Measurements from ENCODE around the gene HSPB8. TPM values are rescaled to one million over a fixed set of nuclear protein-coding genes. Genes with fewer than 3 reads are reported as not detected.

The HSPB8 gene
- total and polyA plus RNA-seq, 2 of the 8 experiments (the other 6 are each of a cell fraction or from before 2014, with no cell fraction given) = 11.7 to 28.2 TPM

DNA sequence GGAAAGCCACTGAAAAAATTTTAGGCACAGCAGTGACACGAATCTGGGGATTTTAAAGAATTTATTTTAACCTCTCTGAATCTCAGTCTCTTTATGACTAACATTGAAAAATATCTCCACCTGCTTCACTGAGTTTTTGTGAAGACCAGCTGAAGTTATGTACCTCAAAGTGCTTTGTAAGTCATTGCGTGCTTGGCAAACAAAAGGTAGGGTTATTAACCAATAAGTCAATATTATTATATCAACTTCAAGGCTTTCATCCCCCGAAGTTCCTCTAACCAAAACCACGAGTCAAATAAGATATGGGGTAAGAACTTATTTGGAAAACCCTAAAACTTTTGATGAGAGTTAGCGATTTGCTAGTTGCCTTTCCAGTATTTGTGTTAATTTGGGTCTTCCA is 62.3 kb downstream of the HSPB8 start:
- no peak overlapping the region for H3K4me3 ChIP-seq (ENCODE audit: extremely low read depth in 1 of 4, insufficient read depth in 2 of 4, low read depth in 3 of 4, low read length in 4 of 4)
- H2BK120ac ChIP-seq (replicated peaks; ENCODE audit: low read depth, low read length) = no peak overlapping the region
- H3K27ac ChIP-seq (ENCODE audit: low read depth, low read length) = no peak overlapping the region
- no peaks in the 10 kb centered on the region for H3K9me3 ChIP-seq (ENCODE audit: insufficient read depth in 2 of 2, low read depth in 1 of 2, low read length in 1 of 2)
- H3K18ac ChIP-seq (ENCODE audit: extremely low read depth, low read length) = no peak overlapping the region
- POLR2A ChIA-PET (ENCODE audit: partially characterized antibody) = interaction anchor here (1.0 kb wide), 1 partner anchor 108 kb away, joined by 4 read pairs; no protein-coding TSS in a partner anchor
- DNase-seq (ENCODE audit: low read depth in 1 of 2, low spot score in 2 of 2) (no peak), FAIRE-seq (no peak)
- H3K14ac ChIP-seq (ENCODE audit: insufficient read length) = no peak overlapping the region
- H4K5ac ChIP-seq (ENCODE audit: insufficient read length, low read depth, low read length) = no peak overlapping the region
- H3K4me1 ChIP-seq (replicated peaks in 1 of 4; ENCODE audit: control insufficient read depth in 3 of 4, insufficient read depth in 4 of 4, low read length in 3 of 4) = peaks cover 6 to 10% (median 9%) of the 10 kb centered on the region in 4 experiments; a peak in 6 of 7 replicates
- H2AFZ ChIP-seq (ENCODE audit: low read length) = no peak overlapping the region
- H2BK15ac ChIP-seq (ENCODE audit: low read length) = no peak overlapping the region
- H3K4ac ChIP-seq (replicated peaks; ENCODE audit: insufficient read length, low read depth, low read length) = no peak overlapping the region
- H3K79me1 ChIP-seq (ENCODE audit: low read depth, low read length) = no peaks in the 10 kb centered on the region
- no peak overlapping the region for H4K8ac ChIP-seq (ENCODE audit: extremely low read depth, insufficient read depth, low read length)
- H4K20me1 ChIP-seq (replicated peaks in 1 of 2; ENCODE audit: control insufficient read depth in 1 of 2, insufficient read depth in 2 of 2, low read length in 2 of 2) = no peaks in the 10 kb centered on the region
- no peak overlapping the region for H3K9ac ChIP-seq (replicated peaks in 1 of 4; ENCODE audit: extremely low read depth in 1 of 4, low read depth in 3 of 4, low read length in 3 of 4)
- no peaks in the 10 kb centered on the region for H3K36me3 ChIP-seq (ENCODE audit: control insufficient read depth in 2 of 4, insufficient read depth in 4 of 4, low read length in 3 of 4)
- H2BK12ac ChIP-seq (ENCODE audit: low read depth, low read length) = no peak overlapping the region
- no peak overlapping the region for H2AK5ac ChIP-seq (ENCODE audit: low read depth, low read length)
- 91% methylated on average over 5 of the region's 5 CpGs; no CpG with 5 or more reads in 1 of the 2 experiments for WGBS, 2 experiments (ENCODE audit: extremely low coverage in 1 of 2, insufficient coverage in 1 of 2, insufficient read length in 1 of 2, insufficient replicate concordance in 2 of 2, low coverage in 1 of 2, low lambda C conversion rate in 2 of 2, missing lambda C conversion rate in 1 of 2)
- H3K27me3 ChIP-seq (replicated peaks in 1 of 4; ENCODE audit: control insufficient read depth in 3 of 4, extremely low read depth in 1 of 4, insufficient read depth in 3 of 4, low read length in 3 of 4) = no peaks in the 10 kb centered on the region
- H4K91ac ChIP-seq (replicated peaks; ENCODE audit: insufficient read length, low read length) = no peak overlapping the region
- no peak overlapping the region for H3K23ac ChIP-seq (ENCODE audit: insufficient read length)
- H2BK20ac ChIP-seq (ENCODE audit: low read length) = no peak overlapping the region
- no peaks in the 10 kb centered on the region for H3K79me2 ChIP-seq (ENCODE audit: control insufficient read depth in 1 of 2, insufficient read depth in 2 of 2, low read length in 2 of 2)
- CTCF ChIA-PET (ENCODE audit: partially characterized antibody) = interaction anchor here (0.8 to 1.9 kb wide), 3 partner anchors 11 to 51 kb away, joined by 3 to 6 read pairs (median 5); no protein-coding TSS in a partner anchor
- H3K23me2 ChIP-seq (ENCODE audit: low read depth, low read length) = no peaks in the 10 kb centered on the region
- no peak overlapping the region for H2BK5ac ChIP-seq (ENCODE audit: low read depth, low read length)
- no peak overlapping the region for H3K56ac ChIP-seq (replicated peaks; ENCODE audit: insufficient read length, low read depth, low read length)
- H3K4me2 ChIP-seq (ENCODE audit: insufficient read depth in 1 of 2, low read depth in 2 of 2, low read length in 2 of 2) = no peak overlapping the region
- TF ChIP-seq NANOG (IDR thresholded peaks at IDR 0.05; ENCODE audit: insufficient read depth, low read depth, low read length, poor library complexity, severe bottlenecking) = no peak
- no peak for TF ChIP-seq CEBPB (IDR thresholded peaks at IDR 0.05; ENCODE audit: low read depth, low read length)
- TF ChIP-seq JUND (IDR thresholded peaks at IDR 0.05; ENCODE audit: low read length) = no peak
- TF ChIP-seq EZH2 (IDR thresholded peaks at IDR 0.05; ENCODE audit: low read depth, low read length, severe bottlenecking) = no peak
- TF ChIP-seq YY1 (IDR thresholded peaks at IDR 0.05; ENCODE audit: low read depth, low read length) = no peak
- no peak for TF ChIP-seq ZNF274 (IDR thresholded peaks at IDR 0.05; ENCODE audit: borderline replicate concordance, extremely low read depth, low read length)
- TF ChIP-seq, protein P1, sequence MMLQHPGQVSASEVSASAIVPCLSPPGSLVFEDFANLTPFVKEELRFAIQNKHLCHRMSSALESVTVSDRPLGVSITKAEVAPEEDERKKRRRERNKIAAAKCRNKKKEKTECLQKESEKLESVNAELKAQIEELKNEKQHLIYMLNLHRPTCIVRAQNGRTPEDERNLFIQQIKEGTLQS (IDR thresholded peaks at IDR 0.05; ENCODE audit: insufficient read depth, low read depth, low read length) = no peak
- TF ChIP-seq RFX5 (IDR thresholded peaks at IDR 0.05; ENCODE audit: borderline replicate concordance, low read depth, low read length) = no peak
- TF ChIP-seq MAX (IDR thresholded peaks at IDR 0.05) = no peak
- TF ChIP-seq RBBP5 (IDR thresholded peaks at IDR 0.05; ENCODE audit: borderline replicate concordance, low read depth, low read length) = no peak
- no peak for TF ChIP-seq SP2 (IDR thresholded peaks at IDR 0.05; ENCODE audit: low read length)
- TF ChIP-seq TEAD4 (IDR thresholded peaks at IDR 0.05; ENCODE audit: low read depth, low read length) = no peak
- TF ChIP-seq, protein P2, sequence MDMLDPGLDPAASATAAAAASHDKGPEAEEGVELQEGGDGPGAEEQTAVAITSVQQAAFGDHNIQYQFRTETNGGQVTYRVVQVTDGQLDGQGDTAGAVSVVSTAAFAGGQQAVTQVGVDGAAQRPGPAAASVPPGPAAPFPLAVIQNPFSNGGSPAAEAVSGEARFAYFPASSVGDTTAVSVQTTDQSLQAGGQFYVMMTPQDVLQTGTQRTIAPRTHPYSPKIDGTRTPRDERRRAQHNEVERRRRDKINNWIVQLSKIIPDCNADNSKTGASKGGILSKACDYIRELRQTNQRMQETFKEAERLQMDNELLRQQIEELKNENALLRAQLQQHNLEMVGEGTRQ (IDR thresholded peaks at IDR 0.05; ENCODE audit: low read length) = no peak

Measured in H1 (cell line).